ENCODE results near the gene ST3GAL4. TPM values are rescaled to one million over a fixed set of nuclear protein-coding genes. Genes with fewer than 3 reads are reported as not detected.

ST3GAL4 gene
- total RNA-seq, 1 experiment from 2014 or later, result 13.6 TPM

GRCh38 chr11:126459691-126460281 is 104.3 kb downstream of the ST3GAL4 start:
- H3K14ac ChIP-seq (ENCODE audit: insufficient read depth, low read length), result no peak overlapping the region
- peaks cover 8% of the 10 kb centered on the region for H3K27me3 Mint-ChIP-seq (ENCODE audit: low read depth)

More at GRCh38 chr11:126459691-126460281, 104.3 kb downstream of the ST3GAL4 start:
- no peak for DNase-seq
- H4K20me1 ChIP-seq (ENCODE audit: control insufficient read depth, insufficient read depth, insufficient read length), result no peaks in the 10 kb centered on the region
- no peak overlapping the region for H3K4me3 Mint-ChIP-seq
- no peak overlapping the region for H3T11ph ChIP-seq (ENCODE audit: low read length)
- no peak overlapping the region for H3K18ac ChIP-seq (ENCODE audit: insufficient read length, low read depth, low read length)
- no peak overlapping the region for H3K27ac ChIP-seq (ENCODE audit: insufficient read length, low read depth, low read length)
- no peak overlapping the region for H3K4ac ChIP-seq (ENCODE audit: low read depth, low read length)
- no peaks in the 10 kb centered on the region for H3K27me3 ChIP-seq (ENCODE audit: insufficient read depth, low read length)
- H3K4me1 ChIP-seq (ENCODE audit: insufficient read depth, low read length), result no peaks in the 10 kb centered on the region
- no peak overlapping the region for H4K5ac ChIP-seq (ENCODE audit: insufficient read length, low read depth, low read length)
- no peak overlapping the region for H2AFZ ChIP-seq (ENCODE audit: low read length)
- H2BK20ac ChIP-seq (ENCODE audit: low read depth, low read length, poor library complexity, severe bottlenecking), result no peak overlapping the region
- peaks cover 3 to 4% of the 10 kb centered on the region in 2 experiments; a peak in 1 of 5 replicates for H3K9me3 Mint-ChIP-seq
- no peaks in the 10 kb centered on the region for H3K79me2 ChIP-seq (ENCODE audit: insufficient read depth, low read length)
- H2BK15ac ChIP-seq (ENCODE audit: low read depth, low read length), result no peak overlapping the region
- no peak for TF ChIP-seq CTCF (conservative IDR thresholded peaks at IDR 0.05)
- H4K8ac ChIP-seq (replicated peaks; ENCODE audit: insufficient read length, low read depth, low read length), result no peak overlapping the region
- H3K79me1 ChIP-seq (ENCODE audit: insufficient read depth, low read depth, low read length, poor library complexity, severe bottlenecking), result no peaks in the 10 kb centered on the region
- H4K91ac ChIP-seq (ENCODE audit: insufficient read length, low read depth, low read length), result no peak overlapping the region
- H3K9me3 ChIP-seq (ENCODE audit: control insufficient read depth, low read depth, low read length), result no peaks in the 10 kb centered on the region
- H2BK120ac ChIP-seq (ENCODE audit: low read depth, low read length, poor library complexity, severe bottlenecking), result no peak overlapping the region
- H2BK12ac ChIP-seq (ENCODE audit: insufficient read length, low read depth, low read length), result no peak overlapping the region
- H2AK5ac ChIP-seq (ENCODE audit: insufficient read length, low read length), result no peak overlapping the region
- H3K23ac ChIP-seq (ENCODE audit: insufficient read length, low read depth, low read length), result no peak overlapping the region
- no peak overlapping the region for H3K56ac ChIP-seq (ENCODE audit: insufficient read length, low read depth, low read length)
- H3K4me2 ChIP-seq (ENCODE audit: insufficient read depth, insufficient read length, low read length), result no peak overlapping the region
- no peaks in the 10 kb centered on the region for H3K23me2 ChIP-seq (ENCODE audit: insufficient read length, low read depth, low read length, poor library complexity, severe bottlenecking)
- WGBS (ENCODE audit: extremely low coverage, insufficient read length, low lambda C conversion rate), result no CpG with 5 or more reads among the region's 10 CpGs
- H3K9ac ChIP-seq (ENCODE audit: extremely low read depth, insufficient read length, low read length), result no peak overlapping the region
- H3K4me1 Mint-ChIP-seq, result peaks cover 5 to 11% of the 10 kb centered on the region in 2 experiments
- 0 out of 7 replicates have a peak, but pooled peaks cover 0 to 5% (median 0%) of the 10 kb centered on the region in 3 experiments for H3K36me3 Mint-ChIP-seq (ENCODE audit: insufficient read depth in 1 of 3, low read depth in 3 of 3)
- H2BK5ac ChIP-seq (ENCODE audit: insufficient read length, low read length), result no peak overlapping the region
- no peak overlapping the region for H3K27ac Mint-ChIP-seq

Measured in H9 (cell line).